HepG2 (cell line): ENCODE data around the gene GREM2.

Experiments used
- JUNB ChIP-seq: sonication (generic); formaldehyde crosslinking; IDR thresholded peaks from 2 replicates; pipeline ENCODE4 v1.8.0; 2022; ENCODE audit warnings: missing genetic modification reagents, mild to moderate bottlenecking, borderline replicate concordance
- TBL1XR1 ChIP-seq: fragments of 150-350 bp; IDR thresholded peaks from 2 replicates; pipeline ENCODE4 v1.6.1; 2014; ENCODE audit warnings: borderline replicate concordance, low read length; ENCODE audit not compliant: partially characterized antibody

- TF ChIP-seq TBL1XR1 (no peak), JUNB (CRISPR knock-in tag) (no peak)
Observed at GRCh38 chr1:240586006-240586405, 25.9 kb downstream of the GREM2 start.
